Ascending aorta (tissue), 2 donors: ENCODE results near the gene FAM219A. TPM values are rescaled to one million over a fixed set of nuclear protein-coding genes. Genes with fewer than 3 reads are reported as not detected.

Experiments used
- DNase-seq, 2 donors: peaks; one replicate each; pipeline ENCODE4 v3.0.0-alpha.2; 2019; ENCODE audit warnings: low spot score in 2 of 2
- H3K27ac ChIP-seq, 2 donors: fragments of 200-600 bp; sonication (generic); one replicate each; pipeline ENCODE4 v1.5.1; 2016 to 2017; ENCODE audit warnings: mild to moderate bottlenecking in 1 of 2
- H3K27me3 ChIP-seq: fragments of 200-600 bp; sonication (generic); one replicate; pipeline ENCODE4 v1.5.1; 2017
- H3K36me3 ChIP-seq, 2 donors: fragments of 200-600 bp; sonication (generic); one replicate each; pipeline ENCODE4 v1.5.1; 2016
- H3K4me1 ChIP-seq, 2 donors: fragments of 200-600 bp; sonication (generic); one replicate each; pipeline ENCODE4 v1.5.1; 2016 to 2017; ENCODE audit warnings: mild to moderate bottlenecking in 1 of 2
- H3K4me3 ChIP-seq, 2 donors: fragments of 200-600 bp; sonication (generic); one replicate each; pipeline ENCODE4 v1.5.1; 2016 to 2017; ENCODE audit warnings: mild to moderate bottlenecking in 1 of 2
- H3K9me3 ChIP-seq, 2 donors: fragments of 200-600 bp; sonication (generic); one replicate each; pipeline ENCODE4 v1.5.1; 2016
- CTCF ChIP-seq, 3 experiments: fragments of 200-600 bp in 2 of 3; fragments of 450-650 bp in 1 of 3; sonication (generic) in 2 of 3; IDR thresholded peaks; one replicate each; pipeline ENCODE4 v1.5.1; 2016 to 2019; ENCODE audit warnings: antibody characterized with exemption in 3 of 3, mild to moderate bottlenecking in 1 of 3, moderate library complexity in 1 of 3
- intact Hi-C: fragments of 100-400 bp; cut with DNase I; formaldehyde crosslinking; loops from one replicate; pipeline ENCODE4 v1.15.1; 2023
- total RNA-seq: library from RNA; depleted of rRNA; stranded (reverse); fragments of >200 nt; gene quantifications from one replicate; pipeline ENCODE4 v1.1.0, GENCODE V29; 2016

Gene FAM219A
- total RNA-seq, 1 donor from 2014 or later, result 26.8 TPM

- Histone ChIP-seq H3K36me3 (no peaks in the 10 kb centered on the region), H3K9me3 (no peaks in the 10 kb centered on the region), H3K4me1 (peaks cover 15 to 29% of the 10 kb centered on the region in 2 donors), H3K4me3 (no peak overlapping the region), H3K27ac (no peak overlapping the region), H3K27me3 (no peaks in the 10 kb centered on the region)
- TF ChIP-seq CTCF (IDR thresholded peaks at IDR 0.05), result no peak
- DNase-seq, result no peak
- intact Hi-C loops, result no loop called here
These were observed 109.0 kb downstream of the FAM219A start for GRCh38 chr9:34349324-34349723.

Other genes starting within 250 kb of the FAM219A start
- 0.21 TPM for gene KIF24, start 129.3 kb downstream of the FAM219A start, total RNA-seq
- gene NUDT2, start 129.0 kb downstream of the FAM219A start, total RNA-seq, result not detected
- gene MYORG, start 81.7 kb downstream of the FAM219A start, total RNA-seq, result 11.0 TPM
- not detected for gene DNAI1, start 235 bp upstream of the FAM219A start, total RNA-seq
- gene ENHO, start 64.4 kb upstream of the FAM219A start, total RNA-seq, result not detected
- 4.7 TPM for gene CNTFR, start 131.2 kb upstream of the FAM219A start, total RNA-seq
- gene RPP25L, start 153.5 kb upstream of the FAM219A start, total RNA-seq, result 7.2 TPM
- gene DCTN3, start 161.9 kb upstream of the FAM219A start, total RNA-seq, result 31.7 TPM
- gene ARID3C, start 170.5 kb upstream of the FAM219A start, total RNA-seq, result not detected
- 61.3 TPM for gene SIGMAR1, start 179.2 kb upstream of the FAM219A start, total RNA-seq
- 28.3 TPM for gene GALT, start 188.1 kb upstream of the FAM219A start, total RNA-seq
- gene IL11RA, start 193.6 kb upstream of the FAM219A start, total RNA-seq, result 50.3 TPM
- 9.3 TPM for gene CCL27, start 204.1 kb upstream of the FAM219A start, total RNA-seq
- 17.7 TPM for gene CCL19, start 232.7 kb upstream of the FAM219A start, total RNA-seq